Fibroblast of lung (primary cell): ENCODE measurements around the gene RADIL. TPM values are rescaled to one million over a fixed set of nuclear protein-coding genes. Genes with fewer than 3 reads are reported as not detected.

Experiments
- DNase-seq, 2 donors: peaks; one replicate each; pipeline versions ENCODE4 v3.0.0 to v3.0.0-alpha.2; 2010; ENCODE audit warnings: low read depth in 2 of 2
- H2AFZ ChIP-seq: 2 replicates; pipeline ENCODE4 v1.5.1; 2012; ENCODE audit warnings: low read length, control low read depth, inconsistent platforms
- H3K27ac ChIP-seq: 2 replicates; pipeline ENCODE4 v1.5.1; 2011; ENCODE audit warnings: low read length, control low read depth; ENCODE audit not compliant: insufficient read depth
- H3K27me3 ChIP-seq: 2 replicates; pipeline ENCODE4 v1.5.1; 2011; ENCODE audit warnings: mild to moderate bottlenecking, low read length; ENCODE audit not compliant: control insufficient read depth, insufficient read depth
- H3K36me3 ChIP-seq: 2 replicates; pipeline ENCODE4 v1.5.1; 2011; ENCODE audit warnings: low read length; ENCODE audit not compliant: control insufficient read depth, insufficient read depth
- H3K4me1 ChIP-seq: 2 replicates; pipeline ENCODE4 v1.5.1; 2011; ENCODE audit warnings: low read length; ENCODE audit not compliant: control insufficient read depth, insufficient read depth; ENCODE audit errors: extremely low read depth
- H3K4me2 ChIP-seq: 2 replicates; pipeline ENCODE4 v1.5.1; 2011; ENCODE audit warnings: low read length, control low read depth; ENCODE audit not compliant: insufficient read depth; ENCODE audit errors: extremely low read depth
- H3K4me3 ChIP-seq, 4 experiments: fragments of 200-600 bp in 1 of 4; sonication (generic) in 1 of 4; replicated peaks in 1 of 4; 2 replicates each; pipeline ENCODE4 v1.5.1; 2011 to 2016; ENCODE audit warnings: low read length in 4 of 4, low read depth in 3 of 4, mild to moderate bottlenecking in 3 of 4, control low read depth in 2 of 4, inconsistent platforms in 1 of 4, mixed read lengths in 1 of 4; ENCODE audit not compliant: insufficient read depth in 1 of 4; ENCODE audit errors: control extremely low read depth in 1 of 4
- H3K79me2 ChIP-seq: 2 replicates; pipeline ENCODE4 v1.5.1; 2012; ENCODE audit warnings: mild to moderate bottlenecking, low read length, inconsistent platforms; ENCODE audit not compliant: control insufficient read depth, insufficient read depth
- H3K9ac ChIP-seq: 2 replicates; pipeline ENCODE4 v1.5.1; 2011; ENCODE audit warnings: mild to moderate bottlenecking, low read length, control low read depth; ENCODE audit not compliant: insufficient read depth
- H3K9me3 ChIP-seq: 2 replicates; pipeline ENCODE4 v1.5.1; 2012; ENCODE audit warnings: low read depth, low read length; ENCODE audit not compliant: control insufficient read depth, insufficient read depth
- H4K20me1 ChIP-seq: 2 replicates; pipeline ENCODE4 v1.5.1; 2011; ENCODE audit warnings: low read length; ENCODE audit not compliant: control insufficient read depth, insufficient read depth; ENCODE audit errors: extremely low read depth
- EZH2 ChIP-seq: IDR thresholded peaks from 2 replicates; pipeline ENCODE4 v1.5.1; 2012; ENCODE audit warnings: low read length, control low read depth, mild to moderate bottlenecking; ENCODE audit errors: missing control alignments
- polyA plus RNA-seq, 2 donors: library from polyadenylated mRNA; depleted of rRNA in 1 of 2; stranded (reverse) in 1 of 2; unstranded in 1 of 2; fragments of >200 nt; gene quantifications; 2 replicates each; pipeline ENCODE4 v1.2.1, GENCODE V29; 2011 to 2012; ENCODE audit warnings: missing spikeins in 1 of 2
- total RNA-seq: library from RNA; depleted of rRNA; stranded (reverse); fragments of >200 nt; gene quantifications from 2 replicates; pipeline ENCODE4 v1.2.1, GENCODE V29; 2014
- TF ChIP-seq, protein P1 (sequence below), 2 donors: IDR thresholded peaks in 1 of 2; conservative IDR thresholded peaks in 1 of 2; 1 replicate in 1 of 2; 2 replicates in 1 of 2; pipeline ENCODE4 v1.5.1; 2011 to 2012; ENCODE audit warnings: low read length in 2 of 2, control low read depth in 1 of 2, inconsistent platforms in 1 of 2, low read depth in 1 of 2, mild to moderate bottlenecking in 1 of 2

Gene RADIL
- total and polyA plus RNA-seq, 2 donors (not counting 1 experiment from before 2014, with no cell fraction given) = 0.33 to 0.85 TPM

DNA sequence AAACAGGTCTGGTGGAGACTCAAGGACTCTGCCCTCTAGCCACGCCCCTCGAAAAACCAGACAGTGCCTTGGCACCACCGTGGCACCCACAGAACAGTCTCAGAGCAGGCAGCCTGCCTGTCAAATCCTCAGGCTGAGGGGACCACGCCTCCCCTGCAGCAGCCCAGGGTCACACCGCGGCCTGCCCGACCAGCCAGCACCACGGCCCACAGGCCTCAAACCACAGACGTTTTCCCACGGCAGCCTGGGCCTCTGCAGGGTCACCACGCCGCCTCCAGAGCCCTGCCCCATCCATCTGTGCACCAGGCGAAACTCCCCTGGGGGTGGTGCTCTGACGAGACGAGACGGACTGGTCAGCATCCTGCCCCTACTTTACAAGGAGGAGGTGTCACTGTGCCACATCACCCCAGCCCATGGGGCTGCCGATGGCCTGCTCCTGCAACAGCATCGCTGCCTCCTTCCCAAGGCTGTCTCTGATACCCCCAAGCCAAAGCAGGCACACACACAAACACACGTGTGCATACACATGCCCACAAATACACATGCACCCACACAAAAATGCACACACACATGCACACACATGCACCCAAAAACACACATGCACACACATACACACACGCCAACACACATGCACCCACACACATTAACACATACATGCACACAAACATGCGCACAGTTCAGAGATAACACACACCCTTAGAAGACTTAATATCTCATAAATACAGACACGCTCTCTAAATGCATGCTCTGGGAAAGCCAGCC is 46.3 kb downstream of the RADIL start:
- Histone ChIP-seq H3K9ac (no peak overlapping the region), H3K36me3 (no peaks in the 10 kb centered on the region), H3K9me3 (no peaks in the 10 kb centered on the region), H3K4me2 (no peak overlapping the region), H3K79me2 (no peaks in the 10 kb centered on the region), H2AFZ (no peak overlapping the region), H3K4me1 (no peaks in the 10 kb centered on the region), H3K4me3 (no peak overlapping the region), H3K27ac (no peak overlapping the region), H3K27me3 (no peaks in the 10 kb centered on the region), H4K20me1 (no peaks in the 10 kb centered on the region)
- no peak for TF ChIP-seq EZH2
- TF ChIP-seq, protein P1, sequence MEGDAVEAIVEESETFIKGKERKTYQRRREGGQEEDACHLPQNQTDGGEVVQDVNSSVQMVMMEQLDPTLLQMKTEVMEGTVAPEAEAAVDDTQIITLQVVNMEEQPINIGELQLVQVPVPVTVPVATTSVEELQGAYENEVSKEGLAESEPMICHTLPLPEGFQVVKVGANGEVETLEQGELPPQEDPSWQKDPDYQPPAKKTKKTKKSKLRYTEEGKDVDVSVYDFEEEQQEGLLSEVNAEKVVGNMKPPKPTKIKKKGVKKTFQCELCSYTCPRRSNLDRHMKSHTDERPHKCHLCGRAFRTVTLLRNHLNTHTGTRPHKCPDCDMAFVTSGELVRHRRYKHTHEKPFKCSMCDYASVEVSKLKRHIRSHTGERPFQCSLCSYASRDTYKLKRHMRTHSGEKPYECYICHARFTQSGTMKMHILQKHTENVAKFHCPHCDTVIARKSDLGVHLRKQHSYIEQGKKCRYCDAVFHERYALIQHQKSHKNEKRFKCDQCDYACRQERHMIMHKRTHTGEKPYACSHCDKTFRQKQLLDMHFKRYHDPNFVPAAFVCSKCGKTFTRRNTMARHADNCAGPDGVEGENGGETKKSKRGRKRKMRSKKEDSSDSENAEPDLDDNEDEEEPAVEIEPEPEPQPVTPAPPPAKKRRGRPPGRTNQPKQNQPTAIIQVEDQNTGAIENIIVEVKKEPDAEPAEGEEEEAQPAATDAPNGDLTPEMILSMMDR (conservative IDR thresholded peaks at IDR 0.05 in 1 of 2, IDR thresholded peaks at IDR 0.05 in 1 of 2; ENCODE audit: low read depth in 1 of 2, low read length in 2 of 2) = no peak
- no peak for DNase-seq

DNA sequence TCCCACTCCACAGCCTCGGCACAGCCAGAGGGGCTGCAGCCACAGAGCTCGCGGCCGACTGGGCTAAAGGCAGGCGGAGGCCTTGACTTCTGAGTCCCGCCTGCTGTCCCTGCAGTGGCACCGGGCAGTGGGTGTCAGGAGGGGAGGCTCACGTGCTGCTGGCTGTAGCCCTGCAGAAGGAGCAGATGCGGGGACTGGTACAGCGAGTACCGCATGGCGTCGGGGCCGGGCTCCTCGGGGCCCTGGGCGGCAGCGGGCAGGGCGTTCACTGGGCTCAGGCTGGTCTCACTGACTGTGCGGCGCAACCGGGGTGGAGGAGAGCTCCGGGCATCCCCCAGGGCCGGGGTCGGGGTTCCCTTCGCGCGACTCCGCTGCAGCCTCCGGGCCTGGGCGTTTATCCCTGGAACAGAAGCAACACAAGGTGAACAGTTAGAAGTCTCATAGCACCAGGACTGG is 47.3 kb downstream of the RADIL start:
- TF ChIP-seq, protein P1 (conservative IDR thresholded peaks at IDR 0.05 in 1 of 2, IDR thresholded peaks at IDR 0.05 in 1 of 2; ENCODE audit: low read depth in 1 of 2, low read length in 2 of 2) = no peak
- no peak for TF ChIP-seq EZH2
- no peak overlapping the region for H3K27ac ChIP-seq
- DNase-seq = no peak
- H3K9me3 ChIP-seq = no peaks in the 10 kb centered on the region
- H3K27me3 ChIP-seq = no peaks in the 10 kb centered on the region
- H3K79me2 ChIP-seq = no peaks in the 10 kb centered on the region
- H3K4me3 ChIP-seq = no peak overlapping the region
- H3K4me2 ChIP-seq = no peak overlapping the region
- no peaks in the 10 kb centered on the region for H3K36me3 ChIP-seq
- H3K4me1 ChIP-seq = no peaks in the 10 kb centered on the region
- H3K9ac ChIP-seq = no peak overlapping the region
- H4K20me1 ChIP-seq = no peaks in the 10 kb centered on the region
- H2AFZ ChIP-seq = no peak overlapping the region

DNA sequence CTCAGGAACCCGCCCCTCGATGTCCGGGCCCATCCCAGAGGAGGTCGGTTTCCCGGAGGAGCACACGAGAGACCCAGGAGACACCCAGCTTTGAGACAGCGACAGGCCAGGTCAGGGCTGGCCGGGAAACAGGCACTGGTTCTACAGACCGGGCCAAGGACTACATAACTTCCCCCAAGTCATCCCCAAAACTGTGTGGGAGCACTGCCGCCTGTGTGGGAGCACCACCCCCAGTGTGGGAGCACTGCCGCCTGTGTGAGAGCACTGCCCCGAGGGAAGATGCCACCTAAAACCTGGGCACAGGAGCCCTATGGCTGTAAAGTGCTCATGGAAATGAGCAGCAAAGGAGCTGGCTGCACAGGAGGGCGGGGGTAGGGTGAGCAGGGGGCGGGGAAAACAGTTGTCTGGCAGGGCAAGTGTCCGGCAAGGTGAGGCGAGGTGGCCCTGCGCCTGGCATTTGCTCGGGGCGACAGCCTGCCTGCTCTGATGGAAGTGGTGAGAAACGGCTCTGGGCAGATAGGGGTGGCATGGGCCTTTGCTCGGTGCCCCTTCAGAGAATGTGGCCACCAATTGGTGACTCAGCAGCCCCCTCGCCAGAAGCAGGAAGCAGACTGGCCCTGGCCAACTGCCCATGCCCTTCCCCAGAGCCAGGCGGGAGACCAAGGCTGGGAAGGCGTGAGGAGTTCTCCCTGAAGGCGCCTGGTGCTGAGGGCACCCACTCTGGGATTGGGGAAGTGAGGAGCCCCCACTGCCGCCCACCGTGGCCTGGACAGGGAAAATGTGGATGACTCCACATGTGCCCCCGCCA is 47.9 kb downstream of the RADIL start:
- no peak overlapping the region for H2AFZ ChIP-seq
- no peaks in the 10 kb centered on the region for H3K79me2 ChIP-seq
- no peak overlapping the region for H3K9ac ChIP-seq
- H3K27ac ChIP-seq = no peak overlapping the region
- no peaks in the 10 kb centered on the region for H3K27me3 ChIP-seq
- no peaks in the 10 kb centered on the region for H3K4me1 ChIP-seq
- TF ChIP-seq, protein P1 (conservative IDR thresholded peaks at IDR 0.05 in 1 of 2, IDR thresholded peaks at IDR 0.05 in 1 of 2; ENCODE audit: low read depth in 1 of 2, low read length in 2 of 2) = no peak
- no peak for TF ChIP-seq EZH2
- H3K4me3 ChIP-seq = no peak overlapping the region
- H3K4me2 ChIP-seq = no peak overlapping the region
- no peaks in the 10 kb centered on the region for H3K36me3 ChIP-seq
- DNase-seq = no peak
- H4K20me1 ChIP-seq = no peaks in the 10 kb centered on the region
- H3K9me3 ChIP-seq = no peaks in the 10 kb centered on the region
